ENCODE results near the gene GNB1.

Gene GNB1

DNA sequence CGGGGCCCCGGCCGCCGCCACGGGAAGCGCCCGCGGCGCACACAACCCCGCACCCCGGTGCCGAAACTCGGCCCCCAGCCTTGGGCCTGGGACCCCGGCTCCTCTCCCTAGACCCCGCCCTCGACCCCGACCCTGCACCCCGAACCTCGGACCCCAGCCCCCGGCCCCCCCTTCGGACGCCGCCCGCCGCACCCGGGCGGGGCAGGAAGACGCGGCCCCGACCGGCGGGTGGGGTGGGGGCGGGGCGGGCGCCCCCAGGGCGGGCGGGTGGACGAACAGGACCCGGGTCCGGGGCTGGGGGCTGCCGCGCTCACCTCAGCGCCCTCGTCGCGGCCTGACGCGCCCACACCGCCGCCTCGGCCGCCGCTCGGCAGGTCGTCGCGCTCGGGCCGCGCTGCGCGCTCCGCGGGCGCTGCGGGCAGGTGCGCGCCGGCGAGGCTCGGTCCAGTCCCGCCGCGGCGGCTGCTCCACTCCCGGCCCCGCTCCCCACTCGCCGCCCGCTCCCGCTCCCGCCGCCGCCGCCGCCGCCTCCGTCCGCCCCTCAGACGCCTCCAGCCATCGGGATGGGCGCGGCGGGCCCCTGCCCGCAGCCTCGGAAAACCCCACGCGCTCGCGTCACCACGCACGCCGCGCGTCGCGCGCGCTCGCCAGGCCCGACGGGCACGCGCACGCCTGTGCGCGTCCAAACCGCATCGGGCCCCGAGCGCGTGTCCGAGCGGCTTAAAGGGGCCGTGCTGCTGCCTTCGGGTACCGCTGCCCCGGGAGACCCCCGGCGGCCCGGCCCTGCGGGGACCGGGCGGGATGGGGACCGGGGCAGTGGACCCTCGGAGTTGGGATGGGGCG, at the start of gene GNB1:
Gene GNB1 (minus strand): TSS at position 582 of the 843 bp plus-strand sequence. CDS start 65,634 bp downstream, outside the sequence.
- Histone ChIP-seq H3K27ac (peak within 1 kb of the TSS; percentile 93 to 100), H3K4me3 (peak within 1 kb of the TSS; percentile 93)
- TF ChIP-seq, protein P1, sequence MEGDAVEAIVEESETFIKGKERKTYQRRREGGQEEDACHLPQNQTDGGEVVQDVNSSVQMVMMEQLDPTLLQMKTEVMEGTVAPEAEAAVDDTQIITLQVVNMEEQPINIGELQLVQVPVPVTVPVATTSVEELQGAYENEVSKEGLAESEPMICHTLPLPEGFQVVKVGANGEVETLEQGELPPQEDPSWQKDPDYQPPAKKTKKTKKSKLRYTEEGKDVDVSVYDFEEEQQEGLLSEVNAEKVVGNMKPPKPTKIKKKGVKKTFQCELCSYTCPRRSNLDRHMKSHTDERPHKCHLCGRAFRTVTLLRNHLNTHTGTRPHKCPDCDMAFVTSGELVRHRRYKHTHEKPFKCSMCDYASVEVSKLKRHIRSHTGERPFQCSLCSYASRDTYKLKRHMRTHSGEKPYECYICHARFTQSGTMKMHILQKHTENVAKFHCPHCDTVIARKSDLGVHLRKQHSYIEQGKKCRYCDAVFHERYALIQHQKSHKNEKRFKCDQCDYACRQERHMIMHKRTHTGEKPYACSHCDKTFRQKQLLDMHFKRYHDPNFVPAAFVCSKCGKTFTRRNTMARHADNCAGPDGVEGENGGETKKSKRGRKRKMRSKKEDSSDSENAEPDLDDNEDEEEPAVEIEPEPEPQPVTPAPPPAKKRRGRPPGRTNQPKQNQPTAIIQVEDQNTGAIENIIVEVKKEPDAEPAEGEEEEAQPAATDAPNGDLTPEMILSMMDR (IDR thresholded peaks at IDR 0.05) = no peak
- peak; percentile 86 for DNase-seq (ENCODE audit: low spot score)

DNA sequence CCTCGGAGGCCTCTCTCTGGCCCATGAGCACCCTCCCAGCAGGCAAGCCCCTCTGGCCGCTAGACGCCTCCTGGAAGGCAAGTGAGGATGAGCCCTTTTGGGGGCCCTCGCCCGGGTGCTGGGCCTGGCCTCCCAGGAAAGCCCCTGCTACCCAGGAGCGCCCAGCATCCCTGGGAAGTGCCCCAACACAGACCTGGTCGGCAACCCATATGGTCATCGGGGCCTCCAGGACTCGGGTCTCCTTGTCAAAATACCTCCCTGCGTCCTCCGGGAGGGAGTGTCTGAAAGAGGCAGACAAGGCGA, 49.2 kb upstream of the GNB1 start:
- TF ChIP-seq, protein P1 (IDR thresholded peaks at IDR 0.05) = no peak
- DNase-seq (ENCODE audit: low spot score) = no peak
- no peak overlapping the region for H3K27ac ChIP-seq
- H3K4me3 ChIP-seq = no peak overlapping the region

DNA sequence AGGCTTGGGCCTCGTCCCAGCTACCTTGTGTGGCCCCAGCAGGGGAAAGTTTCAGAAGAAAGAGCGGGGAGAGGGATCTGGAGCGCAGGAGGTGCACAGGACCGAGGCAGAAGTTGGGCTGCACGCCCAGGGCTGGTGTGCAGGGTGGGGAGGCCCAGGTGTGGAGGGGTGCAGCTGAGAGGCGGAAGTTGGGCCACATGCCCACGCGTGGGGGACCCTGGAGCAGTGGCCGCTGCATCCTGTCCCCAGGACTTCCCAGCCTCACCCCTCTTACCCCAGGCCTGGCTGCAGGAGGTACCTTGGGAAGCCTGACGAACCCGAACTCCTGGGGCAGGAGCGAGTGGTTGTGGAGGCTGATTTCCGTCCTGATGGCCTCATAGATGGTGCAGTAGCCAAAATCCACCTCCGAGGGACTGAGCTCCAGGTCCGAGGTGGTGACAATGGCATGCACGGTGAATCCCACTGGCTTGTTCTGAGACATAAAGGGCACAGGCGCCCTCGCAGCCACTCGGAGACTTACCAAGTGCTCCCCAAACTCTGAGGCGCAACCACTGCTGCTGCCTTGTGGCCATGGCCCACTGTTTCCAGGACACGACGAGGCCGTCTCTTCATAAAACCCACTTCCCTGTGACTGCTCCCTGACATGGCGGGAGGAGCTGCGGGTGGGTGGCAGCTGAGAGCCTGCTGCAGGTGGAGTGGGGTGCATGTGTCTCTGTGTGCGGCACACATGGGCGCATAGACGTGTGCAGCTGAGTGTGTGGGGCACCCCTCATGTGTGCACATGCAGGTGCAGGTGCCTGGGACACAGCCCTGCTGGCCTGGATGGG, 48.6 kb upstream of the GNB1 start:
- TF ChIP-seq, protein P1 (IDR thresholded peaks at IDR 0.05) = no peak
- no peak for DNase-seq (ENCODE audit: low spot score)
- Histone ChIP-seq H3K27ac (no peak overlapping the region), H3K4me3 (no peak overlapping the region)

DNA sequence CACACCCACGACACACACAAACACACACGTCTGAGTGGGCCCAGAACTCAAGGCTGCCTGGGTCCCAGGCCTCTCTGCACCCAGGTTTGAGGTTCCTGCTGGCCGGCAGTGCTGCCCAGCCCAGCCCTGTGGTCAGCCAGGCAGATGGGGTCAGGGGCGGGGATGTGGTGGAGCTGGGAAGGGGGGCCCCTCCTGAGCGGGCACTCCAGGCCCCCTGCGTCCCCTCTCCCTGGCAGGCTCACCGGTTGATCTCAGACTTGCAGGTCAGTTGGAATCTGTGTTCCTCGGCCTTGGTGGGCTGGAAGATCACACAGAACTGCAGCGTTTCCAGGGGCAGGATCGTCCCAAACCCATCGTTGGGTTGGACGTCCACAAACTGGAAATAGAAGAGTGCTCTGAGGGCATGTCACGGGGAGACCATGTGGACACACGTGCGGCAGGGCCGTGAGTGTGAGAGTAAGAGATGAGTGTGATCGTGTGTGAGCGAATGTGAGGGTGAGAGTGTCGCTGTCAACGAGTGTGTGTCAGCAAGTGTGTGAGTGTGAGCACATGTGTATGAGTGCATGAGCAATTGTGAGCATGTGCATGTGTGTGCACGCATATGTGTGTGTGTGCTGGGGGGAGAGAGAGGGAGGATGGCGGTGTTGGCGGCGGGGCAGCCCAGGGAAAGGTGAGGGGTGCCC, 47.9 kb upstream of the GNB1 start:
- TF ChIP-seq, protein P1 (IDR thresholded peaks at IDR 0.05) = no peak
- H3K4me3 ChIP-seq = no peak overlapping the region
- no peak for DNase-seq (ENCODE audit: low spot score)
- H3K27ac ChIP-seq = no peak overlapping the region

DNA sequence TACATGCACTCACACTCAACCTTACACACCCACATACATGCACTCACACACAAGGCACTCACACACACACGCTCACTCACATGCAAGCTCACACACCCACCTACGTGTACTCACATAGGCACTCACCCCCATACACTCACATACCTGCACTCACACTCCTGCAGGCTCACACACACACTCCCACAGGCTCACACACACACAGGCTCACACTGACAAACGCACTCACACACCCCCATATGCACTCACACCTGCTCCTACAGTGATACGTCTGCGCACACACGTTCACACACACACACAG, 47.3 kb upstream of the GNB1 start:
- TF ChIP-seq, protein P1 (IDR thresholded peaks at IDR 0.05) = no peak

DNA sequence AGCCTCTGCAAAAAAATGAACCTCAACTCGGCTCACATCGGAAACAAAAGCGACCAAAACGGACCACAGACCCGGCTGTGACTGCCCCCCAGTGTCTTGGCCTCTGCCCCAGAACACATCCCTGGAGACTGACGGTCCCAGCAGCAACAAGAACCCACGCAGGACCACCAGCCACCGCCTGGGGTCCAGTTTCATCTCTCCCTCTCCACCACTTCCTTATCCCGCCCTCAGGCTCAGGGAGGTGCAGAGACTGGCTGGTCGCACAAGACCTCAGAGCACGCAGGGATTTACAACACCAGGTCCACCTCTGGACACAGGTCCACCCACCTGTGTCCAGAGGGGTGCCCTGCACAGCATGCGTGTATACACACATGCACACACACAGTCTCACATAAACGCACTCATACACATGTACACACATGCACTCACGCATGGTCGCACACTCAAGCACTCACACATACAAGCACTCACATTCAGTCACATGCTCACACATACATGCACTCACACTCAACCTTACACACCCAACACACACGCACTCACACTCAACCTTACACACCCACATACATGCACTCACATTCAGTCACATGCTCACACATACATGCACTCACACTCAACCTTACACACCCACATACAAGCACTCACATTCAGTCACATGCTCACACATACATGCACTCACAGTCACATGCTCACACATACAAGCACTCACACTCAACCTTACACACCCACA, 46.8 kb upstream of the GNB1 start:
- Histone ChIP-seq H3K4me3 (no peak overlapping the region), H3K27ac (no peak overlapping the region)
- TF ChIP-seq, protein P1 (IDR thresholded peaks at IDR 0.05) = no peak
- no peak for DNase-seq (ENCODE audit: low spot score)

More for the DNA sequence above, 47.3 kb upstream of the GNB1 start:
- Histone ChIP-seq H3K27ac (no peak overlapping the region), H3K4me3 (no peak overlapping the region)
- no peak for DNase-seq (ENCODE audit: low spot score)
